Esophagus mucosa (tissue), 1 donor: ENCODE data around the gene DEGS1. TPM values are rescaled to one million over a fixed set of nuclear protein-coding genes. Genes with fewer than 3 reads are reported as not detected.
"Not testable (repeated sequence)": the region's sequence is repeated elsewhere in the genome, so short reads cannot be mapped to it uniquely, and the experiment has no call there.

ENCODE experiments used
- ATAC-seq: fragments of 200-7000 bp; cut with Tn5 transposase; one replicate; pipeline ENCODE4 v1.9.1; 2020
- total RNA-seq: library from RNA; stranded (reverse); gene quantifications from one replicate; pipeline ENCODE4 v1.2.4, GENCODE V29; 2023
- donor health status: DM: yes; HTN: yes; CAD: no.

DEGS1 gene
- total RNA-seq, 1 donor from 2014 or later = 31.3 TPM

DNA sequence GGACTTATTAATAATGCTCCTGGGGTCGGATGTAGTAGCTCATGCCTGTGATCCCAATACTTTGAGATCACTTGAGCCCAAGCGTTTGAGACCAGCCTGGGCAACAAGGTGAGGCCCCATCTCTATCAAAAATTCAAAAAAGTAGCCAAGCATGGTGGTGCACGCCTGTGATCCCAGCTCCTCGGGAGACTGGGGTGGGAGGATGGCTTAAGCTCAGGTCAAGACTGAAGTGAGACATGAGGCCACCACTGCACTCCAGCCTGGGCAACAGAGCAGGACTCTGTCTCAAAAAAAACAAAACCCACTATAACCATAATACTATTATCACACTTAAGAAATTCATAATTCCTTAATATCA, 1.6 kb upstream of the DEGS1 start:
- no peak for ATAC-seq

DNA sequence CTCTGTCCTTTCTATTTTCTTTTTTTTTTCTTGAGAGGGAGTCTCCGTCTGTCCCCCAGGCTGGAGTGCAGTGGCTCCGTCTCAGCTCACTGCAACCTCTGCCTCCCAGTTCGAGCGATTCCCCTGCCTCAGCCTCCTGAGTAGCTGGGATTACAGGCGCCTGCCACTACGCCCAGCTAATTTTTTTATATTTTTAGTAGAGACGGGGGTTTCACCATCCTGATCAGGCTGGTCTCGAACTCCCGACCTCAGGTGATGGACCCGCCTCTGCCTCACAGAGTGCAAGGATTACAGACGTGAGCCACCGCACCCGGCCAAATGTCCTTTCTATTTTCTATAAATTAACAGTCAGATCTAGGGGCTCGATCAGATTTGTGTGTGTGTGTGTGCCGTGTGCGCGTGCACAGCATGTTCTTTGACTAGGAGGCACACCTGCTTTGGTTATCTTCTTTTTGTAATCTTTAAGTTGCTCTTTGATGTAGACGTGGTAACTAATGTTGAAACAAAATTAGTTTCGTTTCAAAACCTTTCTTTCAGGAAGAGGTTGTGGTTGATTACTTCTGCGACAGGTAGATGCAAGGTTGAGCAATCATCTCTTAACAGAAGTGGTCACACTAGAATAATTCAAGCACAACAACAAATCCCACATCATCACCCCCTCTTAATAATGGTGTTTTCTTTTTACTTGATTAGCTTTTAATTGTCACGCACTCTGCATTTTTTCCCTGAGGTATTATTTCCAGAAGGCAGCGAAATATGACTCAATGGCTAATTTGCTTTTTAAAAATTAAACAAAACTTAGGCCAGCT, 779 bp upstream of the DEGS1 start:
- ATAC-seq = peak; percentile 53

DNA sequence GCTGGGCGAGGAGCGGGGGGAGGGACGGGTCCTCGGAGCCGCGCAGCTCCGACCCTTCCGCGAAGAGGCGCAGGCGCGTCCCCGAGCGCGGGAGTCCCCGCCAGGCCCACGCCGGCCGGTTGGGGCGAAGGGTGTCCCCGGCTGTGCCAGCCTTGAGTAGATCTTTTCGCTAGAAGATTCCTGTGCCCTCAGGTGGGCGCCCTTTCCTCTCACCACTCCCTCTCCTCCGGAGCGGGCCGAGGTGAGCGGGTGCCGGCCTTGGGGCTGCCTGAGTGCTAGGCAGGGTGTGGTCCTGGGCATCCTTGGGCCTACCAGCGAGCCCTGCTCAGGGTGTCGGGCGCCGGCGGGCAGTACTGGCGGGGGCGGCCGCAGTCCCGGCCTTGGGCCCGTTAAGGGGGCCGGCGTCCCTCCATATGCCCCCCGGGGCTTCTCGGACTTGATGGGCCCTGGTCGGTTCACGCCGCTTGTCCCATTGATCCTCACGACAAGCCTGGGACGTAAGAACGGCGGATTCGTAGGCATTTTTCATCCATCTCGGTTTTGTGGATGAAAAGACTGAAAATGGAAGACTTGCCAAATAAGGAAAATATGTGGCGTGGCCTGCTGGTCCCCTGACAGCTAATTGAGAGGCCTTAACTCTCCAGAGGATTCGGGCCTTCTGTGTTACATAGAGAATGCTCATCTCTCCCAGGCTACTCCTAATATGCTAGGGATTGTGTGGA, 712 bp downstream of the DEGS1 start:
- peak; percentile 65 for ATAC-seq

- ATAC-seq = no peak
These were observed 2.2 kb downstream of the DEGS1 start for GRCh38 chr1:224185208-224185607.

GRCh38 chr1:224188286-224188685, 5.2 kb downstream of the DEGS1 start:
- ATAC-seq = no peak

- ATAC-seq = no peak
These were observed 6.5 kb downstream of the DEGS1 start for GRCh38 chr1:224189561-224189960.

DNA sequence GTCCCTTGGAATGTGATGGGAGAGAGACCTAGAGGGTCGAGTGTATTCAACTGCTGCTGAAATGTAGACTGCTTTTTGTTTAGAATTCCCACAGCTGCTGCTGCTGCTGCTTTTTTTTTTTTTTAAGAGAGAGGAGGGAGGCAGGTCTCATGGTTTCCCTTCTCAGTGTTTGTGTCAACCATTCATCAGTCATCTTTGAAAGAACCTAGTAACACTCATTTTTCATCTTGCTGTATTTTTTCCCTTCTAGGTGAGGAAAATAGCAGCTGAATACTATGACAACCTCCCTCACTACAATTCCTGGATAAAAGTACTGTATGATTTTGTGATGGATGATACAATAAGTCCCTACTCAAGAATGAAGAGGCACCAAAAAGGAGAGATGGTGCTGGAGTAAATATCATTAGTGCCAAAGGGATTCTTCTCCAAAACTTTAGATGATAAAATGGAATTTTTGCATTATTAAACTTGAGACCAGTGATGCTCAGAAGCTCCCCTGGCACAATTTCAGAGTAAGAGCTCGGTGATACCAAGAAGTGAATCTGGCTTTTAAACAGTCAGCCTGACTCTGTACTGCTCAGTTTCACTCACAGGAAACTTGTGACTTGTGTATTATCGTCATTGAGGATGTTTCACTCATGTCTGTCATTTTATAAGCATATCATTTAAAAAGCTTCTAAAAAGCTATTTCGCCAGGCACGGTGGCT, 9.2 kb downstream of the DEGS1 start:
- no peak for ATAC-seq

DNA sequence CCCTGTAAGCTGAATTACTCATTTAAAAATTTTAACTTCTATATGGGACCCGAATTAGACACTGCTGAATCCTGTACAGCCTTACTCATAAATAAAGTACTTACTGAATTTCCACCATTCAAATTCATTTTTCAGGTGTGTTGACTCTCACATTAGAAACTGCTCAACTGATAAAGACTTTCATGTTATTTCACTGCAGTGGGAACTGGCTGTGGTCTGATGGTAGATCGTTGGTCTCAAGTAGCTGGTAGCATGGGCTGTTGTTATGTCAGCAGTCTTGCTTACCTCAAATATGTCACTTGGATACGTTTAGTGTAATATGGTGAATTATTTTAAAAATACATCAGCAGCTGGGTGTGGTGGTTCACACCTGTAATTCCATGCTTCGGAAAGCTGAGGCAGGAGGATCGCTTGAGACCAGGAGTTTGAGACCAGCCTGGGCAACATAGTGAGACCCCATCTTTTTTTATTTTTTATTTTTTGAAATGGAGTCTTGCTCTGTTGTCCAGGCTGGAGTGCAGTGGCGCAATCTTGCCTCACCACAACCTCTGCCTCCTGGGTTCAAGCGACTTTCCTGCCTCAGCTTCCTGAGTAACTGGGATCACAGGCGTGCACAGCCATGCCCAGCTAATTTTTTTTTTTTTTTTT, 10.4 kb downstream of the DEGS1 start:
- no peak for ATAC-seq

DNA sequence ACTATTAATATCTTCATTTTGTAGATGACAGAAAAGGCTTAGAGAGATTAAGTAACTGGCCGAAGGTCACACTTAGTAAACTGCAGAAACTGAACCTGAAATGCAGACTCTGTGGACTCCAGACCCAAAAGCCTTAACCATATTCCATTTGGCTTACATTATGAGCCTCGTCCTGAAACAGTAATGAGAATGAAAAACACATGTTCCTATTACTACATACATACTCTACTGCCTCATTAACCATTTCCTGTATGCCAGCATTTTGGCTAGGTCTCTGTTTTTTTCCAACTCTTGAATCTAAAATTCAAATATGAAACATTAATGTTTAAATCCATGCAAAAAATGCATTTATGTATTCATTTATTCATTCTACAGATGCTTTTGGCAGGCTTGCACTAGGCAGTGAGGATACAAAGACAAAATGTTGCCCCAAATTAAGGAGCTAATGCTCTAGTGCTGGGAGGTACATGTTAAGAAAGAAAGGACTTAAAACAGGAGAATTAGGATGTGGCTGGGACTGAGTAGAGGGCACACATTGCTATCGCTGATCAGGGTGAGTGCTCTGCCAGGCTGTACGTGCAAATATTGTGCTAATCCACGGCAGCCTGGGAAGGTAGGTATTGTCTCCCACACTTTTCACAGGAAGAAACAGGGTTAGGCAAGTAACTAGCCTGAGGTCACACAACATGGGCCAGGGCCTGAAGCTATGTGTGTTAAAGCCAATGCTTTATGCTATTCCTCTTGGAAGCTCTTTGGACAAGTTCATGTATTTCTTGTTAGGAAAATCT, 14.0 kb downstream of the DEGS1 start:
- ATAC-seq = no peak

GRCh38 chr1:224198572-224198971, 15.5 kb downstream of the DEGS1 start:
- peak; percentile 88 for ATAC-seq

DNA sequence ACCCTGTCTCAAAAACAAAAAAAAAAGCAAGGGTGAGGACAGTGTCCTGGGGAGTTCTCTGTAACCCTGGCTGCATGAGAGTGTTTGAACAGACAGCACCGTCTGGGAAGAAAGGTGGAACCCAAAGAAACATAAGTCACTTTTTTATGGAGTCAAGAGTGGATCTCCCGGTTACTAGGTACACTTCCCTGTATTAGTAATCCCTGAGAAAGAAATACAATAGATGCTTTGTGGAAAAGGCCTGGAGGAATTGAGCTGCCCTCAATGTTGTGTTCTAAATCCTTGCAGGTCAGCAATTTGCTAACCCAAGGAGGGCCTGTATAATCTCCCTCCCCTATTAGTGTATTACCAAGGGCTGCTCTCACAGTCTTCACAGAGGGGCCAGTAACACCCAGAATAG, 16.6 kb downstream of the DEGS1 start:
- peak; percentile 49 for ATAC-seq

- no peak for ATAC-seq
These were observed 18.3 kb downstream of the DEGS1 start for GRCh38 chr1:224201383-224201782.

- ATAC-seq = no peak
These were observed 18.8 kb downstream of the DEGS1 start for GRCh38 chr1:224201853-224202252.

DNA sequence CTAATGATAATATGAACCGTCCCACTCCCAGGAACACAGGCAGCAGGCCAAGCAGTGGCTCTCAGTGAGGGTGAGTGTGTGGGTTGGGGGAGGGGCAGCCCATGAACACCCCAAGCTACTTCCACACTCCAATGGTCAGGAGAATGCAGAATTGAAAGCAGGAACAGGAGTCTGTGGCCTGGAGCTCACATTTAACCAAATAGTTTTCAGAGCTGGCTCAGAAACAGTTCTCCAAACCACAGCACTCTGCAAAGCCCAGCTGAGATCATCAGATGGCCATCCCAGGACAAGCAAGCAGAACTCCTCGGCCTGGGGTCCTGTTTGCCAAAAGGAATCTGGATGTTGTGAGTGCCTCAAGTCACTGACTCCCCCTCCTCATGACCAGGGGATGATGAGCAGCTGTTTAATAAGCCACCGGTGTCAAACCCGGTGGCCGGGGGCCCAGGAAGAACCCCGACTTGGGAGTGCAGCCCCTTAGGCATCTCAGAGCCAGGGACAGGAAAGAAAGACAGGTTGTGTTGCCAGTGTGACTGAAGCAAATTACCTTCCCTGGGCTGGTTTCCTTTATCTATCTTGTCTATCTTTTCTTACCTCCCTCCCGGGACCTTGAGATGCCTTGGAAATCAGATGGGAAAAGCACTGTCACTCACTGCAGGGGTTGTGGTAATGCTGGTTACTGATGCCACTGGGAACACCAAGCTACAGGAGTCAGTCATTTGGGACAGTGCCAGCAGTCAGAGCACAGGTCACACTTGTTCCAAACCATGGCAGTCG, 20.4 kb downstream of the DEGS1 start:
- ATAC-seq = no peak

- ATAC-seq = peak; percentile 46
These were observed 22.4 kb downstream of the DEGS1 start for GRCh38 chr1:224205438-224205840.

DNA sequence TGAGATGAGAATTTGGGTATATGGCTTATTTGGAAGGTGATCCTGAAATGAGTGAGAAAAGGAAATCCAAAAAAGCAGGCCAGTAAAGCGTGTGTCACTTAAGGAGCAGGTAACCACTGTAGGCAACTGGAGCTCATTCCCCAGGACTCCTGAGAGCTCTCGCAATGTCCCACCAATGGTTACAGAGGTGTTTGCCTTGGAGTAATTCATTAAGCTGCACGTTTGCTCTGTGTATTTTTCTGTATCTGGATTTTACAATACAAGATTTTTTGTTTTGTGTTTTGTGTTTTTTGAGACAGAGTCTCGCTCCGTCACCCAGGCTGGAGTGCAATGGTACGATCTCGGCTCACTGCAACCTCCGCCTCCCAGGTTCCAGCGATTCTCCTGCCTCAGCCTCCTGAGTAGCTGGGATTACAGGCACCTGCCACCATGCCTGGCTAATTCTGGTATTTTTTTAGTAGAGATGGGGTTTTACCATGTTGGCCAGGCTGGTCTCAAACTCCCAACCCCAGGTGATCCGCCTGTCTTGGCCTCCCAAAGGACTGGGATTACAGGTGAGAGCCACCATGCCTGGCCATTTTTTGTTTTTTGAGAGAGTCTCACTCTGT, 23.0 kb downstream of the DEGS1 start:
- not testable (repeated sequence) for ATAC-seq

- no peak for ATAC-seq
These were observed 28.3 kb downstream of the DEGS1 start for GRCh38 chr1:224211206-224211962.

GRCh38 chr1:224212618-224213061, 29.6 kb downstream of the DEGS1 start:
- no peak for ATAC-seq

GRCh38 chr1:224213438-224214119, 30.5 kb downstream of the DEGS1 start:
- ATAC-seq = peak; percentile 64
